H9 (cell line): ENCODE data around the gene CCDC40. TPM values are rescaled to one million over a fixed set of nuclear protein-coding genes. Genes with fewer than 3 reads are reported as not detected.
A peak's percentile ranks its signal among the peaks of the same experiment; 100 is the strongest.

Experiments
- DNase-seq: peaks from one replicate; pipeline ENCODE4 v3.0.0-alpha.2; 2017
- H2AFZ ChIP-seq: one replicate; pipeline ENCODE4 v1.6.1; 2013; ENCODE audit warnings: mild to moderate bottlenecking, low read length, control low read depth, moderate library complexity
- H2AK5ac ChIP-seq: 2 replicates; pipeline ENCODE4 v1.6.1; 2013; ENCODE audit warnings: low read length, control low read depth, mixed read lengths; ENCODE audit not compliant: insufficient read length
- H2BK120ac ChIP-seq: one replicate; pipeline ENCODE4 v1.6.1; 2013; ENCODE audit warnings: low read depth, mild to moderate bottlenecking, low read length, control low read depth, inconsistent platforms; ENCODE audit not compliant: poor library complexity, severe bottlenecking
- H2BK12ac ChIP-seq: 2 replicates; pipeline ENCODE4 v1.6.1; 2013; ENCODE audit warnings: low read length, control low read depth, mixed read lengths, low read depth; ENCODE audit not compliant: insufficient read length
- H2BK15ac ChIP-seq: 2 replicates; pipeline ENCODE4 v1.6.1; 2013; ENCODE audit warnings: low read depth, low read length, control low read depth
- H2BK20ac ChIP-seq: one replicate; pipeline ENCODE4 v1.6.1; 2013; ENCODE audit warnings: low read depth, mild to moderate bottlenecking, low read length, control low read depth, inconsistent platforms; ENCODE audit not compliant: poor library complexity, severe bottlenecking
- H2BK5ac ChIP-seq: 2 replicates; pipeline ENCODE4 v1.6.1; 2013; ENCODE audit warnings: low read length, control low read depth, mixed read lengths; ENCODE audit not compliant: insufficient read length
- H3K14ac ChIP-seq: 2 replicates; pipeline ENCODE4 v1.6.1; 2013; ENCODE audit warnings: low read length, control low read depth; ENCODE audit not compliant: insufficient read depth
- H3K18ac ChIP-seq: 2 replicates; pipeline ENCODE4 v1.6.1; 2013; ENCODE audit warnings: low read depth, mild to moderate bottlenecking, mixed read lengths, low read length, control low read depth; ENCODE audit not compliant: insufficient read length
- H3K23ac ChIP-seq: 2 replicates; pipeline ENCODE4 v1.6.1; 2013; ENCODE audit warnings: low read length, control low read depth, mixed read lengths, low read depth; ENCODE audit not compliant: insufficient read length
- H3K23me2 ChIP-seq: 2 replicates; pipeline ENCODE4 v1.6.1; 2013; ENCODE audit warnings: low read depth, mild to moderate bottlenecking, mixed read lengths, low read length, control low read depth; ENCODE audit not compliant: insufficient read length, poor library complexity, severe bottlenecking
- H3K27ac ChIP-seq: 2 replicates; pipeline ENCODE4 v1.5.1; 2013; ENCODE audit warnings: low read length, control low read depth, mixed read lengths, low read depth; ENCODE audit not compliant: insufficient read length
- H3K27me3 ChIP-seq: 2 replicates; pipeline ENCODE4 v1.6.1; 2013; ENCODE audit warnings: low read length, control low read depth, inconsistent platforms; ENCODE audit not compliant: insufficient read depth
- H3K4ac ChIP-seq: 2 replicates; pipeline ENCODE4 v1.6.1; 2013; ENCODE audit warnings: low read depth, mild to moderate bottlenecking, control low read depth, inconsistent platforms, low read length, moderate library complexity
- H3K4me1 ChIP-seq: 2 replicates; pipeline ENCODE4 v1.6.1; 2013; ENCODE audit warnings: low read length, control low read depth, inconsistent platforms; ENCODE audit not compliant: insufficient read depth
- H3K4me2 ChIP-seq: 2 replicates; pipeline ENCODE4 v1.6.1; 2013; ENCODE audit warnings: low read length, control low read depth, mixed read lengths; ENCODE audit not compliant: insufficient read length, insufficient read depth
- H3K56ac ChIP-seq: 2 replicates; pipeline ENCODE4 v1.6.1; 2013; ENCODE audit warnings: low read depth, mild to moderate bottlenecking, mixed read lengths, low read length, control low read depth; ENCODE audit not compliant: insufficient read length
- H3K79me1 ChIP-seq: 2 replicates; pipeline ENCODE4 v1.6.1; 2013; ENCODE audit warnings: low read depth, mild to moderate bottlenecking, moderate library complexity, low read length, control low read depth, inconsistent platforms; ENCODE audit not compliant: insufficient read depth, poor library complexity, severe bottlenecking
- H3K79me2 ChIP-seq: 2 replicates; pipeline ENCODE4 v1.6.1; 2013; ENCODE audit warnings: low read length, control low read depth, inconsistent platforms; ENCODE audit not compliant: insufficient read depth
- H3K9ac ChIP-seq: 2 replicates; pipeline ENCODE4 v1.6.1; 2013; ENCODE audit warnings: low read length, control low read depth, mixed read lengths; ENCODE audit not compliant: insufficient read length; ENCODE audit errors: extremely low read depth
- H3K9me3 ChIP-seq: one replicate; pipeline ENCODE4 v1.6.1; 2013; ENCODE audit warnings: low read depth, low read length, inconsistent platforms; ENCODE audit not compliant: control insufficient read depth
- H3T11ph ChIP-seq: one replicate; pipeline ENCODE4 v1.6.1; 2013; ENCODE audit warnings: mild to moderate bottlenecking, low read length, control low read depth, inconsistent platforms
- H4K20me1 ChIP-seq: one replicate; pipeline ENCODE4 v1.6.1; 2013; ENCODE audit not compliant: control insufficient read depth, insufficient read length, insufficient read depth
- H4K5ac ChIP-seq: 2 replicates; pipeline ENCODE4 v1.6.1; 2013; ENCODE audit warnings: low read depth, mild to moderate bottlenecking, mixed read lengths, low read length, control low read depth; ENCODE audit not compliant: insufficient read length
- H4K8ac ChIP-seq: replicated peaks from 2 replicates; pipeline ENCODE4 v1.6.1; 2013; ENCODE audit warnings: low read length, control low read depth, mixed read lengths, low read depth; ENCODE audit not compliant: insufficient read length
- H4K91ac ChIP-seq: 2 replicates; pipeline ENCODE4 v1.6.1; 2013; ENCODE audit warnings: low read depth, mild to moderate bottlenecking, moderate library complexity, mixed read lengths, low read length, control low read depth; ENCODE audit not compliant: insufficient read length
- H3K27ac Mint-ChIP-seq, 3 experiments: 2 replicates in 2 of 3; 3 replicates in 1 of 3; pipeline ENCODE4 v1.8.0; 2020 to 2021; ENCODE audit warnings: mixed read lengths in 3 of 3, mild to moderate bottlenecking in 1 of 3, moderate library complexity in 1 of 3
- H3K27me3 Mint-ChIP-seq: 2 replicates; pipeline ENCODE4 v1.8.0; 2021; ENCODE audit warnings: low read depth, mild to moderate bottlenecking, moderate library complexity, mixed read lengths
- H3K36me3 Mint-ChIP-seq, 3 experiments: 2 replicates in 2 of 3; 3 replicates in 1 of 3; pipeline ENCODE4 v1.8.0; 2020 to 2021; ENCODE audit warnings: low read depth in 3 of 3, mixed read lengths in 3 of 3; ENCODE audit not compliant: insufficient read depth in 1 of 3
- H3K4me1 Mint-ChIP-seq, 2 experiments: 2 replicates each; pipeline ENCODE4 v1.8.0; 2020; ENCODE audit warnings: mixed read lengths in 2 of 2
- H3K4me3 Mint-ChIP-seq, 2 experiments: 2 replicates in 1 of 2; 3 replicates in 1 of 2; pipeline ENCODE4 v1.8.0; 2020 to 2021; ENCODE audit warnings: mild to moderate bottlenecking in 2 of 2, mixed read lengths in 2 of 2, moderate library complexity in 1 of 2
- H3K9me3 Mint-ChIP-seq, 2 experiments: 2 replicates in 1 of 2; 3 replicates in 1 of 2; pipeline ENCODE4 v1.8.0; 2020; ENCODE audit warnings: mild to moderate bottlenecking in 2 of 2, mixed read lengths in 2 of 2, moderate library complexity in 1 of 2
- CTCF ChIP-seq: fragments of 200-600 bp; sonication (generic); conservative IDR thresholded peaks from 3 replicates; pipeline ENCODE4 v1.8.0; 2021; ENCODE audit warnings: antibody characterized with exemption, mild to moderate bottlenecking
- WGBS: extraction: QIAGEN DNeasy Blood & Tissue Kit; methylation state at CpG from one replicate; pipeline ENCODE4 v1.1.7; 2013; ENCODE audit warnings: missing lambda C conversion rate, low lambda C conversion rate, mixed read lengths; ENCODE audit not compliant: insufficient read length; ENCODE audit errors: extremely low coverage; 5-methylcytosine and 5-hydroxymethylcytosine counted together
- total RNA-seq: library from RNA; stranded (reverse); gene quantifications from 2 replicates; pipeline ENCODE4 v1.2.1, GENCODE V29; 2021

Gene CCDC40
- total RNA-seq, 1 experiment from 2014 or later = 8.9 TPM

- Mint-ChIP-seq H3K36me3 (peaks cover 22 to 35% (median 31%) of the 10 kb centered on the region in 3 experiments), H3K4me1 (peaks cover 11 to 14% of the 10 kb centered on the region in 2 experiments; a peak in 3 of 4 replicates), H3K4me3 (no peak overlapping the region)
Measured at GRCh38 chr17:80002070-80002641, 34.3 kb upstream of the CCDC40 start.

More at GRCh38 chr17:80002070-80002641, 34.3 kb upstream of the CCDC40 start:
- H3K18ac ChIP-seq = no peak overlapping the region
- WGBS = no CpG with 5 or more reads among the region's 26 CpGs
- Mint-ChIP-seq H3K27me3 (no peaks in the 10 kb centered on the region), H3K27ac (peak overlapping the region in 2 of 3 experiments; percentile 60 to 68; a peak in 3 of 7 replicates), H3K9me3 (no peaks in the 10 kb centered on the region)
- H2BK120ac ChIP-seq = no peak overlapping the region
- no peaks in the 10 kb centered on the region for H3K9me3 ChIP-seq
- H3T11ph ChIP-seq = no peak overlapping the region
- H3K4me2 ChIP-seq = no peak overlapping the region
- H3K4ac ChIP-seq = no peak overlapping the region
- no peak overlapping the region for H3K27ac ChIP-seq
- H2BK12ac ChIP-seq = no peak overlapping the region
- H4K20me1 ChIP-seq = no peaks in the 10 kb centered on the region
- no peak overlapping the region for H2BK15ac ChIP-seq
- H4K8ac ChIP-seq = no peak overlapping the region
- H3K9ac ChIP-seq = no peak overlapping the region
- H2BK5ac ChIP-seq = no peak overlapping the region
- H4K91ac ChIP-seq = no peak overlapping the region
- H3K23me2 ChIP-seq = peaks cover 5% of the 10 kb centered on the region
- H3K23ac ChIP-seq = no peak overlapping the region
- no peak for TF ChIP-seq CTCF
- no peaks in the 10 kb centered on the region for H3K27me3 ChIP-seq
- H4K5ac ChIP-seq = no peak overlapping the region
- H3K4me1 ChIP-seq = no peaks in the 10 kb centered on the region
- no peaks in the 10 kb centered on the region for H3K79me2 ChIP-seq
- no peak overlapping the region for H2AFZ ChIP-seq
- no peak overlapping the region for H2AK5ac ChIP-seq
- DNase-seq = no peak
- H3K56ac ChIP-seq = no peak overlapping the region
- H2BK20ac ChIP-seq = no peak overlapping the region
- no peaks in the 10 kb centered on the region for H3K79me1 ChIP-seq
- no peak overlapping the region for H3K14ac ChIP-seq
